ENCODE results near the gene SLX9. TPM values are rescaled to one million over a fixed set of nuclear protein-coding genes. Genes with fewer than 3 reads are reported as not detected.

Gene SLX9
- total RNA-seq, 2 experiments from 2014 or later, result 60.7 to 64.6 TPM

DNA sequence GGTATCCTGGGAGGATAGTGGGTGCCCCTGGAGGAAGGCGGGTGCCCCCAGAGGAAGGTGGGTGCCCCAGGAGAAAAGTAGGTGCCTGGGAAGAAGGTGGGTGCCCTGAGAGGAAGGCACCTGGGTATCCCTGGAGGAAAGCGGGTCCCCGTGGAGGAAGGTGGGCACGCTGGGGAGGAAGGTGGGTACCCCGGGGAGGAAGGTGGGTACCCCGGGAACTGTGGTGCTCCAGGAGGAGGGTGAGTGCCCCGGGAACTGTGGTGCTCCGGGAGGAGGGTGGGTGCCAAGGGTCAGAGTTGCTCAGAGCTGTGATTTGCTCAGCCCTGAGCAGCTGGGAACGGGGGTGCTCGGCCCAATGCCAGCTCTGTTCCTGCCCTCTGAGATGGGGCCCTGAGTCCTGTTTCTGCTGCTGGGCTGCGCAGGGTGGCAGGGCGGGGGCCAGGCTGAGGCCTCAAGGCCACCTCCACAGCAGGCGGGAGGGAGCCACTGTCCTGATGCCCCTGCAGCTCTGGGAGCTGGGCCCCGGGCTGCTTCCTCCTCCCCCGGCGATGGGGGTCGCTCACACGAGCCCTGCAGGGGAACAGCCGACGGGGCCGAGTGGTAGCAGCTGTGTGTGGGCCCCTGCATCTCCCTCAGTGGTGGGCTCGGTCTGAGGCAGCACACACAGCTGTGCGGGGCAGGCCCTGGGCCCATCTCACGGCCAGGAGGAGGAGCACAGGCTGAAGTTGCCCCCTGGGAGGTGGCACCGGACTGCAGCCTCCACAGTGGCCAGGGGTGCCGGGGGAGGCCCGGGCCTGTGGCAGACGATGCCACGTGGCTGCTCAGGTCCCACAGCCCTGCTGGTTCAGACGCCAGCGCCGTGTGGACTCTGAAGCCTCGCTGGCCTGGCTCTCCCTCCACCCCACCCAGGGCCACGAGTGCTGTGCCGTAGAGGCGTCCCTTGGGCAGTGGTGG lies 57.4 kb downstream of the SLX9 start:
- Mint-ChIP-seq H3K27ac (no peak overlapping the region), H3K4me1 (ENCODE audit: low read depth) (no peaks in the 10 kb centered on the region), H3K27me3 (peaks cover 2% of the 10 kb centered on the region), H3K4me3 (no peak overlapping the region), H3K9me3 (no peaks in the 10 kb centered on the region), H3K36me3 (no peaks in the 10 kb centered on the region)
- DNase-seq, result no peak
- intact Hi-C loops (cut with micrococcal nuclease), result no loop called here
- CTCF ChIA-PET, result no interaction called here
- POLR2A ChIA-PET, result no interaction called here

GRCh38 chr21:44998086-44998620 lies 58.3 kb downstream of the SLX9 start:
- no peaks in the 10 kb centered on the region for H3K9me3 Mint-ChIP-seq
- POLR2A ChIA-PET, result no interaction called here
- CTCF ChIA-PET, result no interaction called here

DNA sequence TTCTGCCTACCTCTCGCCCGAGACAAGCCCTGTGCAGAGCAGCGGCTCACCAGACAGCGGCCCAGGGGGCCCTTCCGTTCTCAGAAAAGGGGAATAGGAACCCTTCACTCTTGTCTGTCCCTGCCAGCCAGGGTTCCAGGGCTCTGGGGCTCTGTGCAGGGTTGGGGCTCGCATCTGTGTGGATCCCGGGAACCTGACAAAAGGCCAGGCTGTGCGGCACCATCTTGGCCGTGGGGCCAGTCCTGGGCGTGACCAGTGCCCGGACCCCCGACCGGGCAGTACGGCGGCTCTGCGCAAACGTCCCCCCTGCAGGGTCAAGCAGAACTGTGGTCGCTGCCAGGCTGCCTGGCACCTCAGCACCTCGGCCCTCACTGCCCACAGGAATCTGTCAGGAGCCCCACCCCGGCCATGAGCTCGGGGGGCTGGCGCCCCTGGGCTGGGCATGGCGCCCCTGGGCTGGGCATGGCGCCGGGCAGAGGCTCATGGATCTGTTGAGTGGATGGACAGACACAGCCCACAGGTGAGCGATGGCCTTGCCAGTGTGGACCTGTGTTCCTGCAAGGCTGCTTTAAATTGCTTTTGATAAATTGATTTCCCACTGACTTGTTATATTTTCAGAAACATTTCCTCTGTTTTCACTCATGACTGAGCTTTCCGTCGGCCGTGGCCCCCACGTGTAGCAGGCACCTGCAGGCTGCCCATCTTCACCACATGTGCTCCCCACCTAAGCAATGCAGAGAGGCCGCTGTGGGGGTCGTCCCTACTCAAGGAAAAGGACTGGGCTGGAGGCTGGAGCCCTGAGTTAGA lies 59.0 kb downstream of the SLX9 start:
- H3K9me3 Mint-ChIP-seq, result no peaks in the 10 kb centered on the region
- peaks cover 2% of the 10 kb centered on the region for H3K27me3 Mint-ChIP-seq
- POLR2A ChIA-PET, result no interaction called here
- intact Hi-C loops (cut with micrococcal nuclease), result no loop called here
- no peak overlapping the region for H3K4me3 Mint-ChIP-seq
- no peaks in the 10 kb centered on the region for H3K4me1 Mint-ChIP-seq (ENCODE audit: low read depth)
- H3K36me3 Mint-ChIP-seq, result no peaks in the 10 kb centered on the region
- H3K27ac Mint-ChIP-seq, result no peak overlapping the region
- CTCF ChIA-PET, result interaction anchor here (1.0 to 1.1 kb wide), 2 partner anchors 29 to 129 kb away, joined by 3 read pairs; no protein-coding TSS in a partner anchor
- no peak for DNase-seq

More at GRCh38 chr21:44998086-44998620, 58.3 kb downstream of the SLX9 start:
- Mint-ChIP-seq H3K4me3 (no peak overlapping the region), H3K27ac (no peak overlapping the region), H3K36me3 (no peaks in the 10 kb centered on the region), H3K27me3 (peaks cover 2% of the 10 kb centered on the region), H3K4me1 (ENCODE audit: low read depth) (no peaks in the 10 kb centered on the region)
- DNase-seq, result no peak
- intact Hi-C loops (cut with micrococcal nuclease), result no loop called here

DNA sequence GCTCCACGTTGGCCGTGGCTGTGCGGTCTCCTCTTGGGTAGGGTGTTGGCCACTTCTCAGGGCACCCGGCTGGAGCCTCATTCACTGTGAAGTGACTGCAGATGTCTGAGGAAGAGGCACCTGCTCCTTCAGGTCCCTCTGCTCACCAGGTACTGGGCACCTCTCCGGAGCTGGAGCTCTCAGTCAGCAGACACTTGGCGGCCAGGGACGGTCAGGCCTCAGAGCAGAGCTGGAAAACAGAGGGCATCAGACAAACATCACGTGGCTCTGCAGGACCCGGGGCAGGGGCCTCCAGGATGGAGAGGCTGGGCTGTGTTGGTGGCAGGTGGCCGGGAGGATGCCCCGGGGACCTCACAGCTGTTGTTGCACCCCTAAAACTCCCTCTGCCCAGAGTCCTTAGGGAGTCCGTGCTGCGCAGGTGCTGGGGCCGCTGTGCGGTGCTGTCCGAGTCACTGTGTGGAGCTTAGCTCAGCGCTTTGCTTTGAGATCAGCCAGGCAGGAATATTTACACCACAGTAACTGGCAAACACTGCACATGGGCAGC lies 59.7 kb downstream of the SLX9 start:
- Mint-ChIP-seq H3K4me1 (ENCODE audit: low read depth) (no peaks in the 10 kb centered on the region), H3K27ac (no peak overlapping the region), H3K9me3 (no peaks in the 10 kb centered on the region), H3K27me3 (peaks cover 2% of the 10 kb centered on the region), H3K36me3 (no peaks in the 10 kb centered on the region), H3K4me3 (no peak overlapping the region)
- DNase-seq, result no peak
- POLR2A ChIA-PET, result no interaction called here
- CTCF ChIA-PET, result interaction anchor here (1.0 to 1.1 kb wide), 2 partner anchors 30 to 129 kb away, joined by 3 read pairs; no protein-coding TSS in a partner anchor
- intact Hi-C loops (cut with micrococcal nuclease), result no loop called here

DNA sequence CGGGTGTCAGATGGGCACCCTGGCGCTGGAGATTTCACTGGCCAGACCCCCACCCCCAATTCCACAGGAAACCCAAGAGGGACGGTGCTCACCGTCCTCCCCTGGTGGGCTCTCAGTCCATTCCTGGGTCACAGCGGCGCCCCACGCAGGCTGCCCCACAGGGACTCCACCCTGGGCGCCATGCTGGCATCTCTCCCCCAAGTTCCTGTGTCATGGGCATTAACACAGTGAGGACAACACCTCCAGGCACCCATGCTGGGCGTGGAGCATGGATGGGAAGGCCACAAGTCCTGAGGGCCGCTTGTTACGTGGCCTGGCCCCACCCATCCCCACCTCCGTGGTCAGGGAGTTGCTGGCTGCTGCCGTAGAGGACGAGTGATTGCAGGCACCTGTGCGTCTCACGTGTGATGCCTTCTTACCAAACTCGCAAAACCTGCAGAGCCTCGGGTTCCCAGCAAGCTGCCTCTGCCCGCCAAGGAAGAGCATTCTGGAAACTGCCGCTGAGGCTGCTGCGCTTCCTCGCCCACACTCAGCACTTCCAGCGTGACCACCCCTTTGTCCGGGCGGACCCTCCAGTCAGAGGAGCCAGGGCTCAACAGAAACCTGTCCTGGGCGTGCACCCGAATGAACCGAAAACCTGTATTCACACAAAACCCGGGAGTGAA lies 60.3 kb downstream of the SLX9 start:
- H3K36me3 Mint-ChIP-seq, result no peaks in the 10 kb centered on the region
- no peak overlapping the region for H3K27ac Mint-ChIP-seq
- peaks cover 3% of the 10 kb centered on the region for H3K4me1 Mint-ChIP-seq (ENCODE audit: low read depth)
- H3K27me3 Mint-ChIP-seq, result peaks cover 2% of the 10 kb centered on the region
- ChIA-PET POLR2A (no interaction called here), CTCF (interaction anchor here (1.1 kb wide), 1 partner anchor 128 kb away, joined by 3 read pairs; no protein-coding TSS in a partner anchor)
- intact Hi-C loops (cut with micrococcal nuclease), result no loop called here
- DNase-seq, result no peak
- no peak overlapping the region for H3K4me3 Mint-ChIP-seq
- H3K9me3 Mint-ChIP-seq, result no peaks in the 10 kb centered on the region

- H3K4me3 Mint-ChIP-seq, result no peak overlapping the region
- DNase-seq, result no peak
- H3K36me3 Mint-ChIP-seq, result no peaks in the 10 kb centered on the region
- H3K9me3 Mint-ChIP-seq, result peaks cover under 1% of the 10 kb centered on the region
- POLR2A ChIA-PET, result no interaction called here
- intact Hi-C loops (cut with micrococcal nuclease), result no loop called here
- peaks cover 2% of the 10 kb centered on the region for H3K27me3 Mint-ChIP-seq
- CTCF ChIA-PET, result no interaction called here
- H3K4me1 Mint-ChIP-seq (ENCODE audit: low read depth), result peaks cover 6% of the 10 kb centered on the region
- no peak overlapping the region for H3K27ac Mint-ChIP-seq
These were observed 60.9 kb downstream of the SLX9 start for GRCh38 chr21:45000637-45001133.

DNA sequence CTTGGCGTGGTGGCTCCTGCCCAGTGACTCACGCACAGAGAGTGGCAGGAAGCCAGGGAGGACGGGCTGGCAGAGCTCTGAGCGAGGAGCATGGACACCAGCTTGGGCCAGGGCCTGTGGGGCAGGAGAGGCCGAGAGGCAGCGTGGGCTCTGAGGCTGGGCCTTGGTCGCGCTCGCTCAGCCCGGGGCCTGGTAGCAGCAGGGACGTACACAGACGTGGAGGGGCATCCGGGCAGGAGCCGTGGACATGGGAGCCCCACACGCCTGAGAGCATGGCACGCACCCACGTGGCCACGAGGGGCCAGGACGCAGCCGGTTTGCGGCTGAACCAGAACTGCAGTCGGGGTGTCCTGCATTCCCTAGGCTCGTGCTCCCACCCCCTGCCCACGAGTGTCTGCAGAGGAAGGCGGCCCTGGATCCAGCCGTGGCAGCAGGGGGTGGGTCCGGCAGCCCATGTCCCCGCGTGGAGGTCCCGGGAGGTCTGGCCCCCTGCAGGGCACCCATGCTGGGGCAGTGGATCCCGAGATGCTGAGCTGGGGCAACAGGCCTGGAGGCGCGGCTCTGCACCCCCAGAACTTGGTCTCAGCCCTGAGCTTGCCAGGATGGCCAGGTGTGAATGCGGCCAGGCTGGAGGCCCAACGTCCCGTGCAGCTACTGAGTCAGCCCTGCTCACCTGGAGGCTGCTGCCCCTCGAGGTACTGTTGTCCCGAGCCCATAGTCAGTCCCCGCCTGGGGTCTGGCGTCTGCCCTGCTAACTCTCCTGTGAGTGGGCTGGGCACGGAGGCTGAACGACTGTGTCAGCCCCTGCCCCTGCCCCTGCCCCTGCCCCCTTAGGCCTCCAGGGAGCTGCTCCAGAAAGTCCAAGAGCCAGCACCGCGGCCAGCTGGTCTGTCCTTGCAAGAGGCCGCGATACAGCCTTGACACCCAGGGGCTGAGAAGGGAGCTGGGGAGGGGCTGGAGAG lies 61.6 kb downstream of the SLX9 start:
- DNase-seq, result no peak
- peaks cover 2% of the 10 kb centered on the region for H3K27me3 Mint-ChIP-seq
- H3K27ac Mint-ChIP-seq, result no peak overlapping the region
- H3K4me1 Mint-ChIP-seq (ENCODE audit: low read depth), result peaks cover 6% of the 10 kb centered on the region
- ChIA-PET CTCF (no interaction called here), POLR2A (no interaction called here)
- H3K9me3 Mint-ChIP-seq, result peaks cover 5% of the 10 kb centered on the region
- H3K36me3 Mint-ChIP-seq, result no peaks in the 10 kb centered on the region
- no peak overlapping the region for H3K4me3 Mint-ChIP-seq
- intact Hi-C loops (cut with micrococcal nuclease), result no loop called here

DNA sequence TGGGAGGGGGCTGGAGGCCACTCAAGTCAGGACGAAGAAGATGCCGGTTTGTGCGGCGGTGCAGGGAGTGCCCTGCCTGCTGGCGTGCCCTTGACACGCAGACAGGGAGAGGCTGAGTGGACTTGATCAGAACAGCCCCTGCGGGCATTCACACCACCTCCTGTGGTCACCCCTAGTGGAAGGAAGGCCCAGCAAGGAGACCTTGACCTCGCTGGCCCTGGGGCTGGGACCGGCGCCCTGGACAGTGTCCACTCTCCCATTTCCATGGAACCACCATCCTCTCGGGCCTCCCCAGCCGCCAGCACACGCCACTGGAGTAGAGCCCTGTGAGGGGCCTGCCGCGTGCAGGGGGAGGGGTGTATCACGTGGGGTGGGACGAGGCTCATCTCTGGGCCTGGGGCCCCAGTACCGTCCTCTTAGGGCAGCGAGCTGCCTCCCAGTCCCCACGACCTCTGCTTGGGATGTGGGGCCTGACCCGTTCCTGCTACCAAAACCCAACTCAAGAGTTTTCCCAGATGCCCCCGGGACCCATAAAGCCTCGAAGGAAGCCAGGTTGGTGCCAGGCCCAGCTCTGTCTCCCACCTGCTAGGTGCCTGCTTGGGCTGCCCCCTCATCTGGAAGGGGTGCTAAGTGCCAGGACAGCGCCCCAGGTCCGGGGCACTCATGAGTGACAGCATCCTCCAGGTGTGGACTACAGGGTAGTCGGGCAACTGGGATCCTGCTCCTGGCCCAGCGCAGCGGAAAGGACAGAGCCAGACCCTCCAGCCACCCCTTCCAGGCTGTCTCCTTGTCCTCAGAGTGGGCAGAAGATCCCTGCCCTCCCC lies 62.8 kb downstream of the SLX9 start:
- POLR2A ChIA-PET, result no interaction called here
- no peak overlapping the region for H3K27ac Mint-ChIP-seq
- no peak overlapping the region for H3K4me3 Mint-ChIP-seq
- no peak for DNase-seq
- CTCF ChIA-PET, result no interaction called here
- H3K9me3 Mint-ChIP-seq, result peaks cover 5% of the 10 kb centered on the region
- intact Hi-C loops (cut with micrococcal nuclease), result no loop called here
- no peaks in the 10 kb centered on the region for H3K36me3 Mint-ChIP-seq
- peaks cover 2% of the 10 kb centered on the region for H3K27me3 Mint-ChIP-seq
- peaks cover 6% of the 10 kb centered on the region for H3K4me1 Mint-ChIP-seq (ENCODE audit: low read depth)

GRCh38 chr21:45003331-45004058 lies 63.7 kb downstream of the SLX9 start:
- ChIA-PET CTCF (no interaction called here), POLR2A (no interaction called here)
- Mint-ChIP-seq H3K27me3 (peaks cover 2% of the 10 kb centered on the region), H3K27ac (no peak overlapping the region), H3K4me1 (ENCODE audit: low read depth) (peaks cover 6% of the 10 kb centered on the region), H3K9me3 (peaks cover 5% of the 10 kb centered on the region), H3K36me3 (no peaks in the 10 kb centered on the region), H3K4me3 (no peak overlapping the region)
- no peak for DNase-seq
- intact Hi-C loops (cut with micrococcal nuclease), result no loop called here

DNA sequence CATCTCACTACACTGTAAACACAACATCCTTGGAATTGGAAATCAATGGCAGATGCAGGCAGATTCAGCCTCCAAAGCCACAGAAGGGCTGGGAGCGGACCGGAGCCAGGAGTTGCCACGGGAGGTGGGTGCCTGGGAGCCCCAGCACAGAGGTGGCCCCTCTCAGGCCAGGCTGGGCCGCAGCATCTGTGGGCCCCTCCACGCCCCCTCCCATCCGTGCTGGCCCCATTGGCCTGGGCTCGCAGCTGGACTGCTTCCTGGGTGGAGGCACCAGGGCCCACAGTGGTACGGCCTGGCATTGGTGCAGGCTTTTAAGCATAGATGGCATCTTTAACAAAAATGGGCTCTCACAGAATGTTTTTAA lies 64.2 kb downstream of the SLX9 start:
- Mint-ChIP-seq H3K27me3 (peaks cover 2% of the 10 kb centered on the region), H3K9me3 (peaks cover 5% of the 10 kb centered on the region), H3K4me1 (ENCODE audit: low read depth) (peaks cover 6% of the 10 kb centered on the region), H3K27ac (no peak overlapping the region), H3K4me3 (no peak overlapping the region), H3K36me3 (no peaks in the 10 kb centered on the region)
- no peak for DNase-seq
- ChIA-PET CTCF (no interaction called here), POLR2A (no interaction called here)
- intact Hi-C loops (cut with micrococcal nuclease), result no loop called here
